Endothelial cell of umbilical vein (primary cell): ENCODE data around the gene SLC12A9. TPM values are rescaled to one million over a fixed set of nuclear protein-coding genes. Genes with fewer than 3 reads are reported as not detected.

ENCODE experiments used
- BruUV-seq: library from RNA; stranded (reverse); fragments of 400-500 nt; replicated peaks from 2 replicates; lab custom pipeline; 2021; lab: Mats Ljungman, UMichigan
- CTCF ChIA-PET: fragments of 300-600, 350-600 bp; sonication (Branson Sonifier 250); formaldehyde crosslinking; loops from one replicate; lab custom pipeline; 2021; ENCODE audit warnings: antibody characterized with exemption, inconsistent platforms; lab: Charles Lee
- POLR2A ChIA-PET: fragments of 300-600, 350-600 bp; sonication (Branson Sonifier 250); formaldehyde crosslinking; loops from one replicate; lab custom pipeline; 2021; ENCODE audit warnings: antibody characterized with exemption, inconsistent platforms; lab: Charles Lee
- DNase-seq: peaks from one replicate; pipeline ENCODE4 v3.0.0-alpha.2; 2011; ENCODE audit warnings: low read depth, low spot score
- FAIRE-seq: peaks from 2 replicates; lab custom pipeline; 2011; peaks lifted over from hg19 to GRCh38; lab: Jason Lieb, UNC
- H2AFZ ChIP-seq: 2 replicates; pipeline ENCODE4 v1.6.0; 2012; ENCODE audit warnings: low read depth, low read length, control low read depth, inconsistent platforms
- H3K27ac ChIP-seq: 2 replicates; pipeline ENCODE4 v1.5.1; 2011; ENCODE audit warnings: low read depth, mild to moderate bottlenecking, control low read depth, low read length, moderate library complexity; ENCODE audit not compliant: insufficient read depth
- H3K27me3 ChIP-seq, 2 experiments: 2 replicates each; pipeline versions ENCODE4 v1.6.0 to v1.6.1; 2011; ENCODE audit warnings: low read length in 2 of 2, mixed read lengths in 1 of 2; ENCODE audit not compliant: control insufficient read depth in 2 of 2, insufficient read depth in 2 of 2
- H3K36me3 ChIP-seq, 2 experiments: 2 replicates in 1 of 2; 3 replicates in 1 of 2; pipeline ENCODE4 v1.5.1; 2011; ENCODE audit warnings: low read length in 2 of 2, mild to moderate bottlenecking in 1 of 2, moderate library complexity in 1 of 2; ENCODE audit not compliant: control insufficient read depth in 2 of 2, insufficient read depth in 2 of 2; ENCODE audit errors: extremely low read depth in 1 of 2
- H3K4me1 ChIP-seq: 3 replicates; pipeline ENCODE4 v1.5.1; 2011; ENCODE audit warnings: mild to moderate bottlenecking, low read length; ENCODE audit not compliant: control insufficient read depth, insufficient read depth; ENCODE audit errors: extremely low read depth
- H3K4me2 ChIP-seq: 2 replicates; pipeline ENCODE4 v1.6.1; 2011; ENCODE audit warnings: low read length, control low read depth, mixed read lengths; ENCODE audit not compliant: insufficient read depth
- H3K4me3 ChIP-seq, 3 experiments: fragments of 200-600 bp in 1 of 3; sonication (generic), shearing (Covaris generic) in 1 of 3; replicated peaks in 1 of 3; 2 replicates each; pipeline ENCODE4 v1.5.1; 2011 to 2016; ENCODE audit warnings: control low read depth in 3 of 3, low read length in 3 of 3, mild to moderate bottlenecking in 2 of 3, inconsistent platforms in 1 of 3, low read depth in 1 of 3, moderate library complexity in 1 of 3; ENCODE audit not compliant: insufficient read depth in 1 of 3
- H3K79me2 ChIP-seq: 2 replicates; pipeline ENCODE4 v1.6.0; 2012; ENCODE audit warnings: low read length, inconsistent platforms; ENCODE audit not compliant: control insufficient read depth, insufficient read depth
- H3K9ac ChIP-seq: replicated peaks from 2 replicates; pipeline ENCODE3; 2011; ENCODE audit warnings: low read length, control low read depth; ENCODE audit not compliant: insufficient read depth; ENCODE audit errors: extremely low read depth
- H3K9me1 ChIP-seq: replicated peaks from 3 replicates; pipeline ENCODE4 v1.6.0; 2011; ENCODE audit warnings: mild to moderate bottlenecking, low read length; ENCODE audit not compliant: control insufficient read depth, insufficient read depth; ENCODE audit errors: extremely low read depth
- H3K9me3 ChIP-seq: replicated peaks from 2 replicates; pipeline ENCODE4 v1.5.1; 2012; ENCODE audit warnings: low read length, inconsistent platforms; ENCODE audit not compliant: control insufficient read depth, insufficient read depth
- H4K20me1 ChIP-seq: replicated peaks from 2 replicates; pipeline ENCODE3; 2011; ENCODE audit warnings: mild to moderate bottlenecking, low read length; ENCODE audit not compliant: control insufficient read depth, insufficient read depth; ENCODE audit errors: extremely low read depth
- EZH2 ChIP-seq: IDR thresholded peaks from 2 replicates; pipeline ENCODE4 v1.6.1; 2012; ENCODE audit warnings: borderline replicate concordance, low read depth, mild to moderate bottlenecking, moderate library complexity, low read length, inconsistent platforms; ENCODE audit not compliant: severe bottlenecking
- FOS ChIP-seq: IDR thresholded peaks from 2 replicates; pipeline ENCODE4 v1.6.1; 2011; ENCODE audit warnings: mild to moderate bottlenecking, low read length, moderate library complexity, borderline replicate concordance; ENCODE audit not compliant: insufficient read depth
- GATA2 ChIP-seq: IDR thresholded peaks from 2 replicates; pipeline ENCODE4 v1.7.0; 2011; ENCODE audit warnings: low read depth, mild to moderate bottlenecking, moderate library complexity, mixed read lengths, low read length; ENCODE audit not compliant: insufficient read length, insufficient read depth
- JUN ChIP-seq: IDR thresholded peaks from 2 replicates; pipeline ENCODE4 v1.6.1; 2011; ENCODE audit warnings: borderline replicate concordance, low read depth; ENCODE audit not compliant: insufficient read length, insufficient read depth
- MAX ChIP-seq: IDR thresholded peaks from 2 replicates; pipeline ENCODE4 v1.6.1; 2011; ENCODE audit not compliant: insufficient read depth, insufficient read length
- MYC ChIP-seq: IDR thresholded peaks from one replicate; pipeline ENCODE4 v1.6.1; 2011; ENCODE audit warnings: mild to moderate bottlenecking, low read depth, low read length
- POLR2A ChIP-seq: IDR thresholded peaks from 2 replicates; pipeline ENCODE4 v1.6.1; 2012; ENCODE audit warnings: low read depth, mild to moderate bottlenecking, control low read depth, low read length
- POLR2AphosphoS5 ChIP-seq: IDR thresholded peaks from 2 replicates; pipeline ENCODE4 v1.6.1; 2012; ENCODE audit warnings: low read depth, mild to moderate bottlenecking, control low read depth, low read length, moderate library complexity; ENCODE audit not compliant: insufficient read depth
- dilution Hi-C: fragments of 300-500 bp; cut with MboI; formaldehyde crosslinking; loops from one replicate; pipeline ENCODE4 v1.15.0; 2019; ENCODE audit warnings: low sequenced_read_pairs; ENCODE audit not compliant: extremely low pct_ligation_motif_present
- intact Hi-C: fragments of 100-400 bp; cut with micrococcal nuclease; formaldehyde crosslinking; loops from one replicate; pipeline ENCODE4 v1.10.0; 2022
- polyA plus RNA-seq, 4 experiments: library from polyadenylated mRNA; depleted of rRNA in 3 of 4; stranded (reverse) in 3 of 4; unstranded in 1 of 4; fragments of >200 nt; gene quantifications; 2 replicates each; pipeline versions ENCODE4 v1.2.1 to v1.2.3, GENCODE V29; 2011 to 2012; ENCODE audit warnings: missing spikeins in 1 of 4
- total RNA-seq: library from RNA; stranded (reverse); gene quantifications from 2 replicates; pipeline ENCODE4 v1.2.3, GENCODE V29; 2021
- TF ChIP-seq, protein P1 (sequence below), 2 donors: IDR thresholded peaks; 1 replicate in 1 of 2; 2 replicates in 1 of 2; pipeline ENCODE4 v1.5.1; 2011; ENCODE audit warnings: low read length in 2 of 2, mild to moderate bottlenecking in 2 of 2, moderate library complexity in 2 of 2, control low read depth in 1 of 2, inconsistent platforms in 1 of 2, low read depth in 1 of 2; ENCODE audit not compliant: insufficient read depth in 1 of 2; ENCODE audit errors: extremely low read depth in 1 of 2

Gene SLC12A9
- total and polyA plus RNA-seq, 2 donors (not counting 3 experiments of a cell fraction or from before 2014, with no cell fraction given) = 35.0 to 37.0 TPM

GRCh38 chr7:100817097-100817496 lies 35.4 kb upstream of the SLC12A9 start:
- Histone ChIP-seq H3K9me1 (no peaks in the 10 kb centered on the region), H3K36me3 (peaks cover 35 to 71% of the 10 kb centered on the region in 2 experiments), H2AFZ (no peak overlapping the region), H3K4me3 (no peak overlapping the region), H3K4me1 (no peaks in the 10 kb centered on the region), H3K9ac (no peak overlapping the region), H3K27me3 (no peaks in the 10 kb centered on the region), H3K79me2 (peaks cover 16% of the 10 kb centered on the region), H3K27ac (no peak overlapping the region), H3K4me2 (no peak overlapping the region), H4K20me1 (no peaks in the 10 kb centered on the region), H3K9me3 (no peaks in the 10 kb centered on the region)
- BruUV-seq = no TSS peak
- DNase-seq (no peak), FAIRE-seq (no peak)
- ChIA-PET POLR2A (interaction anchor here (0.7 kb wide), 1 partner anchor 131 kb away, joined by 4 read pairs; no protein-coding TSS in a partner anchor), CTCF (interaction anchor here (1.0 to 4.5 kb wide), 4 partner anchors 10 to 41 kb away, joined by 3 to 29 read pairs (median 7); partner anchors contain the start of genes EPHB4 and SLC12A9)
- no peak for TF ChIP-seq POLR2AphosphoS5
- no peak for TF ChIP-seq JUN
- no peak for TF ChIP-seq MAX
- TF ChIP-seq MYC = no peak
- no peak for TF ChIP-seq EZH2
- TF ChIP-seq, protein P1, sequence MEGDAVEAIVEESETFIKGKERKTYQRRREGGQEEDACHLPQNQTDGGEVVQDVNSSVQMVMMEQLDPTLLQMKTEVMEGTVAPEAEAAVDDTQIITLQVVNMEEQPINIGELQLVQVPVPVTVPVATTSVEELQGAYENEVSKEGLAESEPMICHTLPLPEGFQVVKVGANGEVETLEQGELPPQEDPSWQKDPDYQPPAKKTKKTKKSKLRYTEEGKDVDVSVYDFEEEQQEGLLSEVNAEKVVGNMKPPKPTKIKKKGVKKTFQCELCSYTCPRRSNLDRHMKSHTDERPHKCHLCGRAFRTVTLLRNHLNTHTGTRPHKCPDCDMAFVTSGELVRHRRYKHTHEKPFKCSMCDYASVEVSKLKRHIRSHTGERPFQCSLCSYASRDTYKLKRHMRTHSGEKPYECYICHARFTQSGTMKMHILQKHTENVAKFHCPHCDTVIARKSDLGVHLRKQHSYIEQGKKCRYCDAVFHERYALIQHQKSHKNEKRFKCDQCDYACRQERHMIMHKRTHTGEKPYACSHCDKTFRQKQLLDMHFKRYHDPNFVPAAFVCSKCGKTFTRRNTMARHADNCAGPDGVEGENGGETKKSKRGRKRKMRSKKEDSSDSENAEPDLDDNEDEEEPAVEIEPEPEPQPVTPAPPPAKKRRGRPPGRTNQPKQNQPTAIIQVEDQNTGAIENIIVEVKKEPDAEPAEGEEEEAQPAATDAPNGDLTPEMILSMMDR (IDR thresholded peaks at IDR 0.05; ENCODE audit: extremely low read depth in 1 of 2, insufficient read depth in 1 of 2, low read depth in 1 of 2, low read length in 2 of 2) = no peak
- no peak for TF ChIP-seq POLR2A
- TF ChIP-seq GATA2 = no peak
- TF ChIP-seq FOS = no peak
- dilution Hi-C loops = no loop called here
- intact Hi-C loops = no loop called here
